HepG2 (cell line): ENCODE results near the gene CMC1.

Experiments used
- DNMT3B ChIP-seq: conservative IDR thresholded peaks from 2 replicates; pipeline ENCODE4 v1.6.1; 2016; ENCODE audit warnings: missing biosample characterization, control low read depth
- PHB2 ChIP-seq: fragments of 450-650 bp; IDR thresholded peaks from 2 replicates; pipeline ENCODE4 v1.6.1; 2018; ENCODE audit not compliant: partially characterized antibody
- TCF12 ChIP-seq, 2 experiments: fragments of 450-650 bp in 1 of 2; sonication (generic) in 1 of 2; formaldehyde crosslinking in 1 of 2; IDR thresholded peaks; 2 replicates each; pipeline versions ENCODE4 v1.6.1 to v1.8.0; 2017 to 2022; ENCODE audit warnings: antibody characterized with exemption in 1 of 2, mild to moderate bottlenecking in 1 of 2, missing genetic modification reagents in 1 of 2, moderate library complexity in 1 of 2
- ZFX ChIP-seq: sonication (generic); formaldehyde crosslinking; IDR thresholded peaks from 2 replicates; pipeline ENCODE4 v1.4.0; 2020; ENCODE audit warnings: mild to moderate bottlenecking, low read depth, missing genetic modification reagents, moderate library complexity
- TF ChIP-seq, protein P1 (sequence below): sonication (generic); formaldehyde crosslinking; IDR thresholded peaks from 2 replicates; pipeline ENCODE4 v1.5.1; 2020; ENCODE audit warnings: mild to moderate bottlenecking, missing genetic modification reagents, borderline replicate concordance
- TF ChIP-seq, protein P2 (sequence below): IDR thresholded peaks from 2 replicates; pipeline ENCODE4 v1.6.1; 2012; ENCODE audit warnings: inconsistent platforms

- TF ChIP-seq, protein P1, sequence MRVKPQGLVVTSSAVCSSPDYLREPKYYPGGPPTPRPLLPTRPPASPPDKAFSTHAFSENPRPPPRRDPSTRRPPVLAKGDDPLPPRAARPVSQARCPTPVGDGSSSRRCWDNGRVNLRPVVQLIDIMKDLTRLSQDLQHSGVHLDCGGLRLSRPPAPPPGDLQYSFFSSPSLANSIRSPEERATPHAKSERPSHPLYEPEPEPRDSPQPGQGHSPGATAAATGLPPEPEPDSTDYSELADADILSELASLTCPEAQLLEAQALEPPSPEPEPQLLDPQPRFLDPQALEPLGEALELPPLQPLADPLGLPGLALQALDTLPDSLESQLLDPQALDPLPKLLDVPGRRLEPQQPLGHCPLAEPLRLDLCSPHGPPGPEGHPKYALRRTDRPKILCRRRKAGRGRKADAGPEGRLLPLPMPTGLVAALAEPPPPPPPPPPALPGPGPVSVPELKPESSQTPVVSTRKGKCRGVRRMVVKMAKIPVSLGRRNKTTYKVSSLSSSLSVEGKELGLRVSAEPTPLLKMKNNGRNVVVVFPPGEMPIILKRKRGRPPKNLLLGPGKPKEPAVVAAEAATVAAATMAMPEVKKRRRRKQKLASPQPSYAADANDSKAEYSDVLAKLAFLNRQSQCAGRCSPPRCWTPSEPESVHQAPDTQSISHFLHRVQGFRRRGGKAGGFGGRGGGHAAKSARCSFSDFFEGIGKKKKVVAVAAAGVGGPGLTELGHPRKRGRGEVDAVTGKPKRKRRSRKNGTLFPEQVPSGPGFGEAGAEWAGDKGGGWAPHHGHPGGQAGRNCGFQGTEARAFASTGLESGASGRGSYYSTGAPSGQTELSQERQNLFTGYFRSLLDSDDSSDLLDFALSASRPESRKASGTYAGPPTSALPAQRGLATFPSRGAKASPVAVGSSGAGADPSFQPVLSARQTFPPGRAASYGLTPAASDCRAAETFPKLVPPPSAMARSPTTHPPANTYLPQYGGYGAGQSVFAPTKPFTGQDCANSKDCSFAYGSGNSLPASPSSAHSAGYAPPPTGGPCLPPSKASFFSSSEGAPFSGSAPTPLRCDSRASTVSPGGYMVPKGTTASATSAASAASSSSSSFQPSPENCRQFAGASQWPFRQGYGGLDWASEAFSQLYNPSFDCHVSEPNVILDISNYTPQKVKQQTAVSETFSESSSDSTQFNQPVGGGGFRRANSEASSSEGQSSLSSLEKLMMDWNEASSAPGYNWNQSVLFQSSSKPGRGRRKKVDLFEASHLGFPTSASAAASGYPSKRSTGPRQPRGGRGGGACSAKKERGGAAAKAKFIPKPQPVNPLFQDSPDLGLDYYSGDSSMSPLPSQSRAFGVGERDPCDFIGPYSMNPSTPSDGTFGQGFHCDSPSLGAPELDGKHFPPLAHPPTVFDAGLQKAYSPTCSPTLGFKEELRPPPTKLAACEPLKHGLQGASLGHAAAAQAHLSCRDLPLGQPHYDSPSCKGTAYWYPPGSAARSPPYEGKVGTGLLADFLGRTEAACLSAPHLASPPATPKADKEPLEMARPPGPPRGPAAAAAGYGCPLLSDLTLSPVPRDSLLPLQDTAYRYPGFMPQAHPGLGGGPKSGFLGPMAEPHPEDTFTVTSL (CRISPR knock-in tag): no peak
- TF ChIP-seq, protein P2, sequence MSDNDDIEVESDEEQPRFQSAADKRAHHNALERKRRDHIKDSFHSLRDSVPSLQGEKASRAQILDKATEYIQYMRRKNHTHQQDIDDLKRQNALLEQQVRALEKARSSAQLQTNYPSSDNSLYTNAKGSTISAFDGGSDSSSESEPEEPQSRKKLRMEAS: no peak
- TF ChIP-seq DNMT3B (CRISPR knock-in tag): no peak
- no peak for TF ChIP-seq PHB2
- no peak for TF ChIP-seq TCF12 (IDR thresholded peaks at IDR 0.05)
- no peak for TF ChIP-seq TCF12 (CRISPR knock-in tag; IDR thresholded peaks at IDR 0.05)
- TF ChIP-seq ZFX (CRISPR knock-in tag): no peak
Observed at GRCh38 chr3:28198974-28199373, 42.4 kb upstream of the CMC1 start.
